Parathyroid adenoma (tissue), 2 donors: ENCODE results near the gene TMEM131.

Source experiments
- H2AFZ ChIP-seq: fragments of 300-600 bp; sonication (generic); one replicate; pipeline ENCODE4 v1.7.0; 2017; ENCODE audit warnings: antibody characterized with exemption, mild to moderate bottlenecking
- H3K27ac ChIP-seq: fragments of 300-600 bp; sonication (generic); one replicate; pipeline ENCODE4 v1.7.0; 2017
- H3K27me3 ChIP-seq: fragments of 300-600 bp; sonication (generic); one replicate; pipeline ENCODE4 v1.7.0; 2017; ENCODE audit warnings: low read length; ENCODE audit not compliant: control insufficient read depth, insufficient read depth
- H3K36me3 ChIP-seq: fragments of 300-600 bp; sonication (generic); one replicate; pipeline ENCODE4 v1.7.0; 2017; ENCODE audit warnings: low read length; ENCODE audit not compliant: control insufficient read depth, insufficient read depth
- H3K4me1 ChIP-seq: fragments of 300-600 bp; sonication (generic); one replicate; pipeline ENCODE4 v1.7.0; 2017; ENCODE audit warnings: control low read depth
- H3K4me2 ChIP-seq: fragments of 300-600 bp; sonication (generic); one replicate; pipeline ENCODE4 v1.7.0; 2017; ENCODE audit warnings: low read length
- H3K4me3 ChIP-seq: fragments of 300-600 bp; sonication (generic); one replicate; pipeline ENCODE4 v1.7.0; 2017; ENCODE audit warnings: low read depth, low read length
- H3K79me2 ChIP-seq: fragments of 300-600 bp; sonication (generic); one replicate; pipeline ENCODE4 v1.7.0; 2017; ENCODE audit warnings: control low read depth
- H3K9ac ChIP-seq: fragments of 300-600 bp; sonication (generic); one replicate; pipeline ENCODE4 v1.7.0; 2017; ENCODE audit warnings: mild to moderate bottlenecking
- H3K9me3 ChIP-seq: fragments of 300-600 bp; sonication (generic); one replicate; pipeline ENCODE4 v1.7.0; 2017; ENCODE audit warnings: low read length; ENCODE audit not compliant: control insufficient read depth
- TF ChIP-seq, protein P1 (sequence below): fragments of 300-600 bp; sonication (generic); IDR thresholded peaks from one replicate; pipeline ENCODE4 v1.7.0; 2017; ENCODE audit warnings: antibody characterized with exemption, mild to moderate bottlenecking
- donor health status: primary hyperparathyroidism.

TMEM131 gene

DNA sequence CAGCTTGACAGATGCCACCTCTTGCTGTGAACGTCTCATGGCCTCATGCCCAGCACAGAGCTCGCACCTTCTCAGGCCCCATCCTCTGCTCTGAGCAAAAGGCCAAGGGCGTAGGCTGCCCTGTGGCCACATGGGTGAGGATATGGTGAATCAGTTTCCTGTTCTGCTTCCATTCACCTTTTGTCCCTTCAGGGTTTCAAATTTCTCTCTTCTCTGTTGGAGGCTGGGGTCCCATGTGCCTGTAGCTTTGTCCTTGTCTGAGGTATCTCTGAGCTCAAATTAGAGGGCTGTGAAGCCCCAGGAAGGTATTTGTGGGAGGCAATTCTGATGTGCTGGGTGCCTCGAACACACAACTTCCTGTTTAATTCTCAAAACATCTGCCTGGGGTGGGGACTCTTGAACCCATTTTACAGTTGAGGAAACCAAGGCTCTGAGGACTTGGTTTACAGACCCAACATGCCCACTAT is 253.3 kb downstream of the TMEM131 start:
- H3K4me3 ChIP-seq, result no peak overlapping the region
- TF ChIP-seq, protein P1, sequence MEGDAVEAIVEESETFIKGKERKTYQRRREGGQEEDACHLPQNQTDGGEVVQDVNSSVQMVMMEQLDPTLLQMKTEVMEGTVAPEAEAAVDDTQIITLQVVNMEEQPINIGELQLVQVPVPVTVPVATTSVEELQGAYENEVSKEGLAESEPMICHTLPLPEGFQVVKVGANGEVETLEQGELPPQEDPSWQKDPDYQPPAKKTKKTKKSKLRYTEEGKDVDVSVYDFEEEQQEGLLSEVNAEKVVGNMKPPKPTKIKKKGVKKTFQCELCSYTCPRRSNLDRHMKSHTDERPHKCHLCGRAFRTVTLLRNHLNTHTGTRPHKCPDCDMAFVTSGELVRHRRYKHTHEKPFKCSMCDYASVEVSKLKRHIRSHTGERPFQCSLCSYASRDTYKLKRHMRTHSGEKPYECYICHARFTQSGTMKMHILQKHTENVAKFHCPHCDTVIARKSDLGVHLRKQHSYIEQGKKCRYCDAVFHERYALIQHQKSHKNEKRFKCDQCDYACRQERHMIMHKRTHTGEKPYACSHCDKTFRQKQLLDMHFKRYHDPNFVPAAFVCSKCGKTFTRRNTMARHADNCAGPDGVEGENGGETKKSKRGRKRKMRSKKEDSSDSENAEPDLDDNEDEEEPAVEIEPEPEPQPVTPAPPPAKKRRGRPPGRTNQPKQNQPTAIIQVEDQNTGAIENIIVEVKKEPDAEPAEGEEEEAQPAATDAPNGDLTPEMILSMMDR, result no peak

DNA sequence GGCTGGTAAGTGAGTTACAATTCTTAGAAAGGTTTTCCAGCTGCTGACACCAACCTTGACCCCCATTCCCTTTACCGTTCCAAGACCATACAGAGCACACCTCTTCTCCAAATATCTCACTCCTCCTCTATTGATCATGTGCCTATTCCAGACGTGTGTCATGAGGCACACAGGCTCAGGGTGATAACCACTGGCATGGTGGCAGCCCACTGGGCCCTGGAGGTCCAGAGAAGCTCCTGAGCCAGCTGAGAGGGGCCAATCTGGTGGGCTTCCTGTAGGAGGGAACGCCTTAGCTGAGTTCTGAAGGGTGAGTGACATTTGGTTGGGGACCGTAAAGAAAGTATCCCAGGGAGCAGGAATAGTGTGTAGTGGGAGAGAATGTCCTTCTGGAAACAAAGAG is 254.1 kb downstream of the TMEM131 start:
- Histone ChIP-seq H3K36me3 (no peaks in the 10 kb centered on the region), H3K4me3 (no peak overlapping the region), H3K27ac (no peak overlapping the region), H3K4me2 (no peak overlapping the region), H3K79me2 (no peaks in the 10 kb centered on the region), H2AFZ (no peak overlapping the region), H3K9me3 (no peaks in the 10 kb centered on the region), H3K27me3 (no peaks in the 10 kb centered on the region), H3K4me1 (no peaks in the 10 kb centered on the region), H3K9ac (no peak overlapping the region)
- TF ChIP-seq, protein P1, result no peak

More for the DNA sequence above, 253.3 kb downstream of the TMEM131 start:
- no peaks in the 10 kb centered on the region for H3K9me3 ChIP-seq
- H3K27me3 ChIP-seq, result no peaks in the 10 kb centered on the region
- H3K79me2 ChIP-seq, result no peaks in the 10 kb centered on the region
- H3K9ac ChIP-seq, result no peak overlapping the region
- no peaks in the 10 kb centered on the region for H3K36me3 ChIP-seq
- H3K4me2 ChIP-seq, result no peak overlapping the region
- H3K4me1 ChIP-seq, result no peaks in the 10 kb centered on the region
- H2AFZ ChIP-seq, result no peak overlapping the region
- H3K27ac ChIP-seq, result no peak overlapping the region

DNA sequence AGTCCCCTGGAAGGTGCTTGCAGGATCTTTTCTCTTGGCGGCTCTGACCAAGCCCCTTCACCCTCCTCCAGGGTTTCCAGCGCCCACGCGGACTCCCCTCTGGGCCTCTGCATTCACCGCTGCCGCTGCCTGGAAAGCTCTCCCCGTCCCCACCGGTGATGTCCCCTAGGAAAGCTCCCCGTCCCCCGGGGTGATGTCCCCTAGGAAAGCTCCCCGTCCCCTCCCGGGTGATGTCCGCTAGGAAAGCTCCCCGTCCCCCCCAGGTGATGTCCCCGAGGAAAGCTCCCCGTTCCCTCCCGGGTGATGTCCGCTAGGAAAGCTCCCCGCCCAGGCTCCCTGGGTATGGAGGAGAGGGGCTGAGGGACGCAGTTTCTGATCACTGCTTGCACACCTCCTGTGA is 254.5 kb downstream of the TMEM131 start:
- H3K27ac ChIP-seq, result no peak overlapping the region
- no peak overlapping the region for H3K4me3 ChIP-seq
- no peak overlapping the region for H3K9ac ChIP-seq
- TF ChIP-seq, protein P1, result no peak
- H3K79me2 ChIP-seq, result no peaks in the 10 kb centered on the region
- H3K9me3 ChIP-seq, result no peaks in the 10 kb centered on the region
- no peaks in the 10 kb centered on the region for H3K36me3 ChIP-seq
- no peaks in the 10 kb centered on the region for H3K27me3 ChIP-seq
- H3K4me2 ChIP-seq, result no peak overlapping the region
- no peak overlapping the region for H2AFZ ChIP-seq
- no peaks in the 10 kb centered on the region for H3K4me1 ChIP-seq

DNA sequence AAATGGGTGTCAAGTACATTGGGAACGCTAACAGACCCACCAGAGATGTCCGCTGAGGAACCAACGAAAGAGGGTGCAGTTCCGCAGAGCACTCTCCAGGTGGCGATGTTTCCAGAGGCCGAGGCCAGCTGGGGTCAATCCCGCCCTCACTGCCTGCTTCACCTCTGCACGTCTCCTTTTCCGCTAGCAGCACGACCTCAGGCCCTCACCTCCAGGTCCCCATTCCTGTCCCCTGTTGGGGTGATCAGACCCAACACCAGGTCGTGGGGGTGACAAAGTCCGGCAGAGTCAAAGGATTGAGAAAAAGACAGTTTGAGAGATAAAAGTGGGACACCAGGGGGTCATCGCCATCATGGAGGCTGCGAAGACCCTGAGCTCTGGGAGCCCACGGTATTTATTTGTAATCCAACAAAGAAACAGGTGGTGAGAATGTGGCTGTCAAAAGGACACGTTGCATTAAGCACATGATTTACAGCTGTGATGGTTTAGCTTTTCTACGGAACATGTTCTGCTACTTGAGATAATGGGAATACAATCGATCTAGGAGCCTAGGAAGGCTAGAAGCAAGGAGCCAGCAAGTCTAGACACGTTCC is 255.1 kb downstream of the TMEM131 start:
- no peaks in the 10 kb centered on the region for H3K79me2 ChIP-seq
- no peaks in the 10 kb centered on the region for H3K36me3 ChIP-seq
- H2AFZ ChIP-seq, result peak overlapping the region; percentile 30
- no peaks in the 10 kb centered on the region for H3K9me3 ChIP-seq
- H3K4me1 ChIP-seq, result no peaks in the 10 kb centered on the region
- H3K4me2 ChIP-seq, result no peak overlapping the region
- H3K27me3 ChIP-seq, result no peaks in the 10 kb centered on the region
- TF ChIP-seq, protein P1, result peak; percentile 82
- H3K9ac ChIP-seq, result no peak overlapping the region
- H3K27ac ChIP-seq, result no peak overlapping the region
- no peak overlapping the region for H3K4me3 ChIP-seq

DNA sequence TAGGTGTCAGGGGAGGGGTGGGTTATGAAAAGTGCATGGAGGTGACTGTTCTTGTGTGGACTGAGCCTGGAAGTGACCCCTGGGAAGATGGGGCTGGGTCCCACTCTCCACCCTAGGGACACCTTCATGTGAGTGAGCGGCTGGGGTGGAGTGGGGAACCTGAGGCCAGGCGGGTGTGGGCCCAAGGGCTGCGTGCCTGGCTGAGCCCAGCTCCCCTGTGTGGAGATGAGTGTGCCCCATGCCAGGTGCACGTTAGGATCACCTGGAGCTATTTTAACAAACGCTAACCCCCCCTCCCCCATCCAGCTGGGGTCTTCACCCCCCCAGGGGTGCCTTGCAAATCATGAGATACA is 255.9 kb downstream of the TMEM131 start:
- Histone ChIP-seq H3K79me2 (no peaks in the 10 kb centered on the region), H3K27ac (no peak overlapping the region), H3K4me2 (no peak overlapping the region), H3K9me3 (no peaks in the 10 kb centered on the region), H3K27me3 (no peaks in the 10 kb centered on the region), H3K4me1 (no peaks in the 10 kb centered on the region), H2AFZ (no peak overlapping the region), H3K9ac (no peak overlapping the region), H3K36me3 (no peaks in the 10 kb centered on the region), H3K4me3 (no peak overlapping the region)
- TF ChIP-seq, protein P1, result no peak
